Panc1 (cell line): Measurements from ENCODE around the gene ARID2. TPM values are rescaled to one million over a fixed set of nuclear protein-coding genes. Genes with fewer than 3 reads are reported as not detected.
A peak's percentile ranks its signal among the peaks of the same experiment; 100 is the strongest.

Experiments used
- ATAC-seq: fragments of 200-7000 bp; cut with Tn5 transposase; 2 replicates; pipeline ENCODE4 v1.9.1; 2020; ENCODE audit warnings: mild to moderate bottlenecking, moderate library complexity
- BruUV-seq: library from RNA; stranded (reverse); fragments of 400-500 nt; replicated peaks from 2 replicates; lab custom pipeline; 2021; lab: Mats Ljungman, UMichigan
- CTCF ChIA-PET: fragments of 300-600 bp; sonication (Branson Sonifier 250); formaldehyde crosslinking; loops from one replicate; lab custom pipeline; 2022; ENCODE audit warnings: antibody characterized with exemption; lab: Charles Lee
- POLR2A ChIA-PET: fragments of 300-600 bp; sonication (Branson Sonifier 250); formaldehyde crosslinking; loops from one replicate; lab custom pipeline; 2022; ENCODE audit warnings: antibody characterized with exemption; lab: Charles Lee
- DNase-seq: peaks from one replicate; pipeline ENCODE4 v3.0.0-alpha.2; 2010; ENCODE audit warnings: low read depth, low spot score
- H3K27ac ChIP-seq: 2 replicates; pipeline ENCODE4 v1.5.1; 2011; ENCODE audit warnings: mild to moderate bottlenecking, low read length, inconsistent platforms
- H3K27me3 ChIP-seq: fragments of 200-500 bp; sonication (Bioruptor generic); 2 replicates; pipeline ENCODE4 v1.6.0; 2014; ENCODE audit warnings: low read length, inconsistent platforms; ENCODE audit not compliant: control insufficient read depth, insufficient read depth
- H3K36me3 ChIP-seq: fragments of 200-500 bp; sonication (Bioruptor generic); 2 replicates; pipeline ENCODE4 v1.5.1; 2014; ENCODE audit warnings: inconsistent platforms, mild to moderate bottlenecking, low read length, moderate library complexity; ENCODE audit not compliant: control insufficient read depth, insufficient read depth
- H3K4me1 ChIP-seq: 2 replicates; pipeline ENCODE4 v1.5.1; 2011; ENCODE audit warnings: inconsistent platforms, mild to moderate bottlenecking, low read length, moderate library complexity; ENCODE audit not compliant: control insufficient read depth, insufficient read depth
- H3K4me3 ChIP-seq, 2 experiments: 2 replicates each; pipeline ENCODE4 v1.5.1; 2011 to 2012; ENCODE audit warnings: low read depth in 2 of 2, low read length in 2 of 2, mild to moderate bottlenecking in 2 of 2, inconsistent platforms in 1 of 2, moderate library complexity in 1 of 2
- H3K9me3 ChIP-seq: fragments of 200-500 bp; sonication (Bioruptor generic); 2 replicates; pipeline ENCODE4 v1.5.1; 2014; ENCODE audit warnings: low read depth, mild to moderate bottlenecking, inconsistent platforms, low read length, moderate library complexity; ENCODE audit not compliant: control insufficient read depth, insufficient read depth
- POLR2AphosphoS5 ChIP-seq: IDR thresholded peaks from 2 replicates; pipeline ENCODE4 v1.6.1; 2012; ENCODE audit warnings: mild to moderate bottlenecking, low read depth, low read length, moderate library complexity
- SIN3A ChIP-seq: IDR thresholded peaks from 2 replicates; pipeline ENCODE4 v1.6.1; 2012; ENCODE audit warnings: low read depth, mild to moderate bottlenecking, low read length, moderate library complexity, borderline replicate concordance; ENCODE audit not compliant: insufficient read depth
- TCF7L2 ChIP-seq: IDR thresholded peaks from 2 replicates; pipeline ENCODE4 v1.6.1; 2011; ENCODE audit warnings: mild to moderate bottlenecking, low read depth, low read length, inconsistent platforms
- in situ Hi-C: cut with HindIII; loops from 2 replicates; pipeline ENCODE4 v1.10.0; 2016; ENCODE audit warnings: low sequenced_read_pairs, low pct_unique_long_range_greater_than_20kb
- intact Hi-C: fragments of 100-400 bp; cut with micrococcal nuclease; formaldehyde crosslinking; loops from one replicate; pipeline ENCODE4 v1.10.0; 2022; ENCODE audit not compliant: unreplicated experiment
- total RNA-seq: library from RNA; stranded (reverse); gene quantifications from one replicate; pipeline ENCODE4 v1.2.1, GENCODE V29; 2021; ENCODE audit not compliant: unreplicated experiment
- TF ChIP-seq, protein P1 (sequence below): fragments of 450-650 bp; IDR thresholded peaks from 2 replicates; pipeline ENCODE4 v1.5.1; 2017; ENCODE audit warnings: mild to moderate bottlenecking
- TF ChIP-seq, protein P2 (sequence below), 2 experiments: IDR thresholded peaks; 2 replicates each; pipeline ENCODE4 v1.6.1; 2011 to 2012; ENCODE audit warnings: low read depth in 2 of 2, control low read depth in 1 of 2, low read length in 1 of 2, mild to moderate bottlenecking in 1 of 2, moderate library complexity in 1 of 2; ENCODE audit not compliant: insufficient read depth in 1 of 2

Gene ARID2
- total RNA-seq, 1 experiment from 2014 or later = 39.5 TPM

DNA sequence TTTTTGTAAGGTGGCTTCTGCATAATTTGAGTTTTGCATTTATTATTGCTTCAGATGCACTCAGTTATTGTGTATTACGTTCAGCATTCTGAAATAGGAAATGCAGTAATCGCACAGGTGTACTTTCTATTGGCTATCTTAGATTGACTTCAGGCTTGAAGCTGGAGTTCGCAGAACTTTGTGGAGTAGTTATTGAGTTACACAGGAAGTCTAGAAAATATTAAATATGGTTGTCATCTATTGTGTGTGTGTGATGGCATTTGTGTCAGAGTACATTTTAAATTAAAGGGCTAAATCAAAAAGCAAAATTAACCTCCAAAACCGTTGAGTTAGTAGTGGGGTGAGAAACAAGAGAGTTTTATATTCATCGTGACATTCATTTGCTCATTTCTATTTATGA, 2.7 kb downstream of the ARID2 start:
- in situ Hi-C loops (no loop called here), intact Hi-C loops (no loop called here)
- H3K4me3 ChIP-seq = peak overlapping the region; percentile 64 to 74
- H3K27ac ChIP-seq = peak overlapping the region; percentile 97
- ChIA-PET POLR2A (no interaction called here), CTCF (no interaction called here)
- TF ChIP-seq, protein P1, sequence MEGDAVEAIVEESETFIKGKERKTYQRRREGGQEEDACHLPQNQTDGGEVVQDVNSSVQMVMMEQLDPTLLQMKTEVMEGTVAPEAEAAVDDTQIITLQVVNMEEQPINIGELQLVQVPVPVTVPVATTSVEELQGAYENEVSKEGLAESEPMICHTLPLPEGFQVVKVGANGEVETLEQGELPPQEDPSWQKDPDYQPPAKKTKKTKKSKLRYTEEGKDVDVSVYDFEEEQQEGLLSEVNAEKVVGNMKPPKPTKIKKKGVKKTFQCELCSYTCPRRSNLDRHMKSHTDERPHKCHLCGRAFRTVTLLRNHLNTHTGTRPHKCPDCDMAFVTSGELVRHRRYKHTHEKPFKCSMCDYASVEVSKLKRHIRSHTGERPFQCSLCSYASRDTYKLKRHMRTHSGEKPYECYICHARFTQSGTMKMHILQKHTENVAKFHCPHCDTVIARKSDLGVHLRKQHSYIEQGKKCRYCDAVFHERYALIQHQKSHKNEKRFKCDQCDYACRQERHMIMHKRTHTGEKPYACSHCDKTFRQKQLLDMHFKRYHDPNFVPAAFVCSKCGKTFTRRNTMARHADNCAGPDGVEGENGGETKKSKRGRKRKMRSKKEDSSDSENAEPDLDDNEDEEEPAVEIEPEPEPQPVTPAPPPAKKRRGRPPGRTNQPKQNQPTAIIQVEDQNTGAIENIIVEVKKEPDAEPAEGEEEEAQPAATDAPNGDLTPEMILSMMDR = no peak
- TF ChIP-seq, protein P2, sequence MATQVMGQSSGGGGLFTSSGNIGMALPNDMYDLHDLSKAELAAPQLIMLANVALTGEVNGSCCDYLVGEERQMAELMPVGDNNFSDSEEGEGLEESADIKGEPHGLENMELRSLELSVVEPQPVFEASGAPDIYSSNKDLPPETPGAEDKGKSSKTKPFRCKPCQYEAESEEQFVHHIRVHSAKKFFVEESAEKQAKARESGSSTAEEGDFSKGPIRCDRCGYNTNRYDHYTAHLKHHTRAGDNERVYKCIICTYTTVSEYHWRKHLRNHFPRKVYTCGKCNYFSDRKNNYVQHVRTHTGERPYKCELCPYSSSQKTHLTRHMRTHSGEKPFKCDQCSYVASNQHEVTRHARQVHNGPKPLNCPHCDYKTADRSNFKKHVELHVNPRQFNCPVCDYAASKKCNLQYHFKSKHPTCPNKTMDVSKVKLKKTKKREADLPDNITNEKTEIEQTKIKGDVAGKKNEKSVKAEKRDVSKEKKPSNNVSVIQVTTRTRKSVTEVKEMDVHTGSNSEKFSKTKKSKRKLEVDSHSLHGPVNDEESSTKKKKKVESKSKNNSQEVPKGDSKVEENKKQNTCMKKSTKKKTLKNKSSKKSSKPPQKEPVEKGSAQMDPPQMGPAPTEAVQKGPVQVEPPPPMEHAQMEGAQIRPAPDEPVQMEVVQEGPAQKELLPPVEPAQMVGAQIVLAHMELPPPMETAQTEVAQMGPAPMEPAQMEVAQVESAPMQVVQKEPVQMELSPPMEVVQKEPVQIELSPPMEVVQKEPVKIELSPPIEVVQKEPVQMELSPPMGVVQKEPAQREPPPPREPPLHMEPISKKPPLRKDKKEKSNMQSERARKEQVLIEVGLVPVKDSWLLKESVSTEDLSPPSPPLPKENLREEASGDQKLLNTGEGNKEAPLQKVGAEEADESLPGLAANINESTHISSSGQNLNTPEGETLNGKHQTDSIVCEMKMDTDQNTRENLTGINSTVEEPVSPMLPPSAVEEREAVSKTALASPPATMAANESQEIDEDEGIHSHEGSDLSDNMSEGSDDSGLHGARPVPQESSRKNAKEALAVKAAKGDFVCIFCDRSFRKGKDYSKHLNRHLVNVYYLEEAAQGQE (IDR thresholded peaks at IDR 0.05; ENCODE audit: insufficient read depth in 1 of 2, low read depth in 2 of 2, low read length in 1 of 2) = no peak
- TF ChIP-seq POLR2AphosphoS5 (no peak), SIN3A (no peak)
- no TSS peak for BruUV-seq
- peaks cover 14% of the 10 kb centered on the region; the same call in 1 of the 2 replicates for H3K4me1 ChIP-seq
- ATAC-seq (no peak), DNase-seq (no peak)
- no peaks in the 10 kb centered on the region for H3K9me3 ChIP-seq
- H3K27me3 ChIP-seq = no peaks in the 10 kb centered on the region
- peaks cover 24% of the 10 kb centered on the region for H3K36me3 ChIP-seq

DNA sequence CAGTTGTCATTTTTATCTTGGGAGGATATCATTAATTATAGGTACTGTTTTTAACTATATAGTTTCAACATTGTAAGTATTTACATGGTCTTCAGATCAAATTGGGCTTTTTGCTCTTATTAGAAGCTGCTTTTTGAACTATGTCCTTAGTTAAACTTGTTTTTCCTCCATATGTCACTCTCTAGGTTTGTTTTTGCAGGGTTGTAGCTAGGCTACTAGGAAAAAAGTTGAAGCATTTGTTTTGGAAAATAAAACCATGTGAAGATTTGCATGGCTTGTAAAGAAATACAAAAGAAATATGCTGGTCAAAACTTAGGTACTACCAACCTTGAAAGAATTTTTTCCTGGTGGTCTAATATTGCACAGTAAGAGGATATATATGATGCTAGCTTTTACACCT, 3.4 kb downstream of the ARID2 start:
- no peaks in the 10 kb centered on the region for H3K9me3 ChIP-seq
- intact Hi-C loops = no loop called here
- ATAC-seq = no peak
- no TSS peak for BruUV-seq
- peaks cover 14% of the 10 kb centered on the region; the same call in 1 of the 2 replicates for H3K4me1 ChIP-seq
- DNase-seq = no peak
- no peaks in the 10 kb centered on the region for H3K27me3 ChIP-seq
- peak overlapping the region; percentile 51; the same call in 1 of the 2 replicates for H3K27ac ChIP-seq
- ChIA-PET POLR2A (no interaction called here), CTCF (interaction anchor here (0.5 kb wide), 1 partner anchor 76 kb away, joined by 3 read pairs; no protein-coding TSS in a partner anchor)
- TF ChIP-seq SIN3A = no peak
- TF ChIP-seq, protein P1 = no peak
- TF ChIP-seq, protein P2 (IDR thresholded peaks at IDR 0.05; ENCODE audit: insufficient read depth in 1 of 2, low read depth in 2 of 2, low read length in 1 of 2) = no peak
- TF ChIP-seq POLR2AphosphoS5 = no peak
- TF ChIP-seq TCF7L2 = no peak
- in situ Hi-C loops = no loop called here
- H3K36me3 ChIP-seq = peaks cover 24% of the 10 kb centered on the region
- H3K4me3 ChIP-seq = no peak overlapping the region; a peak in 1 of 4 replicates
